Endothelial cell of umbilical vein (primary cell): ENCODE results near the gene CUTA. TPM values are rescaled to one million over a fixed set of nuclear protein-coding genes. Genes with fewer than 3 reads are reported as not detected.
A peak's percentile ranks its signal among the peaks of the same experiment; 100 is the strongest.

Source experiments
- BruUV-seq: library from RNA; stranded (reverse); fragments of 400-500 nt; replicated peaks from 2 replicates; lab custom pipeline; 2021; lab: Mats Ljungman, UMichigan
- CTCF ChIA-PET: fragments of 300-600, 350-600 bp; sonication (Branson Sonifier 250); formaldehyde crosslinking; loops from one replicate; lab custom pipeline; 2021; ENCODE audit warnings: antibody characterized with exemption, inconsistent platforms; lab: Charles Lee
- POLR2A ChIA-PET: fragments of 300-600, 350-600 bp; sonication (Branson Sonifier 250); formaldehyde crosslinking; loops from one replicate; lab custom pipeline; 2021; ENCODE audit warnings: antibody characterized with exemption, inconsistent platforms; lab: Charles Lee
- DNase-seq: peaks from one replicate; pipeline ENCODE4 v3.0.0-alpha.2; 2011; ENCODE audit warnings: low read depth, low spot score
- FAIRE-seq: peaks from 2 replicates; lab custom pipeline; 2011; peaks lifted over from hg19 to GRCh38; lab: Jason Lieb, UNC
- H2AFZ ChIP-seq: 2 replicates; pipeline ENCODE4 v1.6.0; 2012; ENCODE audit warnings: low read depth, low read length, control low read depth, inconsistent platforms
- H3K27ac ChIP-seq: 2 replicates; pipeline ENCODE4 v1.5.1; 2011; ENCODE audit warnings: low read depth, mild to moderate bottlenecking, control low read depth, low read length, moderate library complexity; ENCODE audit not compliant: insufficient read depth
- H3K27me3 ChIP-seq, 2 experiments: 2 replicates each; pipeline versions ENCODE4 v1.6.0 to v1.6.1; 2011; ENCODE audit warnings: low read length in 2 of 2, mixed read lengths in 1 of 2; ENCODE audit not compliant: control insufficient read depth in 2 of 2, insufficient read depth in 2 of 2
- H3K36me3 ChIP-seq, 2 experiments: 2 replicates in 1 of 2; 3 replicates in 1 of 2; pipeline ENCODE4 v1.5.1; 2011; ENCODE audit warnings: low read length in 2 of 2, mild to moderate bottlenecking in 1 of 2, moderate library complexity in 1 of 2; ENCODE audit not compliant: control insufficient read depth in 2 of 2, insufficient read depth in 2 of 2; ENCODE audit errors: extremely low read depth in 1 of 2
- H3K4me1 ChIP-seq: 3 replicates; pipeline ENCODE4 v1.5.1; 2011; ENCODE audit warnings: mild to moderate bottlenecking, low read length; ENCODE audit not compliant: control insufficient read depth, insufficient read depth; ENCODE audit errors: extremely low read depth
- H3K4me2 ChIP-seq: 2 replicates; pipeline ENCODE4 v1.6.1; 2011; ENCODE audit warnings: low read length, control low read depth, mixed read lengths; ENCODE audit not compliant: insufficient read depth
- H3K4me3 ChIP-seq, 3 experiments: fragments of 200-600 bp in 1 of 3; sonication (generic), shearing (Covaris generic) in 1 of 3; replicated peaks in 1 of 3; 2 replicates each; pipeline ENCODE4 v1.5.1; 2011 to 2016; ENCODE audit warnings: control low read depth in 3 of 3, low read length in 3 of 3, mild to moderate bottlenecking in 2 of 3, inconsistent platforms in 1 of 3, low read depth in 1 of 3, moderate library complexity in 1 of 3; ENCODE audit not compliant: insufficient read depth in 1 of 3
- H3K79me2 ChIP-seq: 2 replicates; pipeline ENCODE4 v1.6.0; 2012; ENCODE audit warnings: low read length, inconsistent platforms; ENCODE audit not compliant: control insufficient read depth, insufficient read depth
- H3K9ac ChIP-seq: replicated peaks from 2 replicates; pipeline ENCODE3; 2011; ENCODE audit warnings: low read length, control low read depth; ENCODE audit not compliant: insufficient read depth; ENCODE audit errors: extremely low read depth
- H3K9me1 ChIP-seq: replicated peaks from 3 replicates; pipeline ENCODE4 v1.6.0; 2011; ENCODE audit warnings: mild to moderate bottlenecking, low read length; ENCODE audit not compliant: control insufficient read depth, insufficient read depth; ENCODE audit errors: extremely low read depth
- H3K9me3 ChIP-seq: replicated peaks from 2 replicates; pipeline ENCODE4 v1.5.1; 2012; ENCODE audit warnings: low read length, inconsistent platforms; ENCODE audit not compliant: control insufficient read depth, insufficient read depth
- H4K20me1 ChIP-seq: replicated peaks from 2 replicates; pipeline ENCODE3; 2011; ENCODE audit warnings: mild to moderate bottlenecking, low read length; ENCODE audit not compliant: control insufficient read depth, insufficient read depth; ENCODE audit errors: extremely low read depth
- EZH2 ChIP-seq: IDR thresholded peaks from 2 replicates; pipeline ENCODE4 v1.6.1; 2012; ENCODE audit warnings: borderline replicate concordance, low read depth, mild to moderate bottlenecking, moderate library complexity, low read length, inconsistent platforms; ENCODE audit not compliant: severe bottlenecking
- FOS ChIP-seq: IDR thresholded peaks from 2 replicates; pipeline ENCODE4 v1.6.1; 2011; ENCODE audit warnings: mild to moderate bottlenecking, low read length, moderate library complexity, borderline replicate concordance; ENCODE audit not compliant: insufficient read depth
- GATA2 ChIP-seq: IDR thresholded peaks from 2 replicates; pipeline ENCODE4 v1.7.0; 2011; ENCODE audit warnings: low read depth, mild to moderate bottlenecking, moderate library complexity, mixed read lengths, low read length; ENCODE audit not compliant: insufficient read length, insufficient read depth
- MYC ChIP-seq: IDR thresholded peaks from one replicate; pipeline ENCODE4 v1.6.1; 2011; ENCODE audit warnings: mild to moderate bottlenecking, low read depth, low read length
- POLR2A ChIP-seq: IDR thresholded peaks from 2 replicates; pipeline ENCODE4 v1.6.1; 2012; ENCODE audit warnings: low read depth, mild to moderate bottlenecking, control low read depth, low read length
- dilution Hi-C: fragments of 300-500 bp; cut with MboI; formaldehyde crosslinking; loops from one replicate; pipeline ENCODE4 v1.15.0; 2019; ENCODE audit warnings: low sequenced_read_pairs; ENCODE audit not compliant: extremely low pct_ligation_motif_present
- intact Hi-C: fragments of 100-400 bp; cut with micrococcal nuclease; formaldehyde crosslinking; loops from one replicate; pipeline ENCODE4 v1.10.0; 2022
- polyA plus RNA-seq, 4 experiments: library from polyadenylated mRNA; depleted of rRNA in 3 of 4; stranded (reverse) in 3 of 4; unstranded in 1 of 4; fragments of >200 nt; gene quantifications; 2 replicates each; pipeline versions ENCODE4 v1.2.1 to v1.2.3, GENCODE V29; 2011 to 2012; ENCODE audit warnings: missing spikeins in 1 of 4
- total RNA-seq: library from RNA; stranded (reverse); gene quantifications from 2 replicates; pipeline ENCODE4 v1.2.3, GENCODE V29; 2021
- TF ChIP-seq, protein P1 (sequence below): IDR thresholded peaks from 2 replicates; pipeline ENCODE4 v1.6.1; 2011; ENCODE audit not compliant: insufficient read depth, insufficient read length

CUTA gene
- total and polyA plus RNA-seq, 2 donors (not counting 3 experiments of a cell fraction or from before 2014, with no cell fraction given): 133 to 202 TPM

DNA sequence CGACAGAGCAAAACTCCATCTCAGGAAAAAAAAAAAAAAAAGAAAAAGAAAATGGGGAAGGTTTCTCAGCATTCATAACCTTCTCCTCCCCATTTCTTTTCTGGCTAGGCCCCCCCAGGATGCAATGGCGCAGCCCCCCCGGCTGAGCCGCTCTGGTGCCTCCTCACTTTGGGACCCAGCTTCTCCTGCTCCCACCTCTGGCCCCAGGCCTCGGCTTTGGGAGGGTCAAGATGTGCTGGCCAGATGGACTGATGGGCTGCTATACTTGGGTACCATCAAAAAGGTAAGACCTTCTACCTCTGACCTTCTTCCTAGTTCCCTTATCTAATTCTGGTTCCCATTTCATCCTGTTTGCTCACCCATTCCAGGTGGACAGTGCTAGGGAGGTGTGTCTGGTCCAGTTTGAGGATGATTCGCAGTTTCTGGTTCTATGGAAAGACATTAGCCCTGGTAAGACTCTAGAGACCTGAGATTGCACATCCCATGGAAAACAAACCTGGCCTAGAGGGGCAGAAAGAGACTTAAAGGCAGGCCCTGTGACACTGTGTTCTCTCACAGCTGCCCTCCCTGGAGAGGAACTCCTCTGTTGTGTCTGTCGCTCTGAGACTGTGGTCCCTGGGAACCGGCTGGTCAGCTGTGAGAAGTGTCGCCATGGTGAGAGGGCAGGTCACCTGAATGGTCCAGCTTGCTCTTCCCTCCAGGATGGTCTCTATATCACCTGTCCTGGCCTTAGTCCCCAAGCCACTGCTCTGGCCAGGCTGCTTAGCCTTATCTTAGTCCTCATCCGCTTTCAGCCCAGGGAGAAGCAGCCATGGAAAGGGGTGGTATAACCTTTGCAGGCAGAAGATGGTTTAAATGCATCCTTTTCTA is 5.5 kb downstream of the CUTA start:
- intact Hi-C loops: loop anchor here (10.0 kb wide), 1 partner anchor 438 kb away; no protein-coding TSS in a partner anchor

DNA sequence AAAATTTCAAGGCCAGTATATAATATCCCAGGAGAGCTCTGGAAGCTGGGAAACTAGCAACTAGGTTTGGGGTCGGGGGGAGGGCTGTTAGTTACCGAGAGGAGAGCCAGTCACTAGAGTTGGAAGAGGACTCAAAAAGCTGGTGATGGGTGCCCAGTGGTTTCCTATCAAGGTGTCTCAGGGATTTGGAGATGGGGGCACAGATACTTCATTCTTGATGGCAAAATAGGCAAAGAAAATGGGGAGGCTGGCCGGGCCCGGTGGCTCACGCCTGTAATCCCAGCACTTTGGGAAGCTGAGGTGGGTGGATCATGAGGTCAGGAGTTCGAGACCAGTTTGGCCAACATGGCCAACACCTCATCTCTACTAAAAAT is 6.3 kb downstream of the CUTA start:
- Histone ChIP-seq H3K4me3 (peak overlapping the region; percentile 73 to 85 (median 78)), H2AFZ (no peak overlapping the region), H3K4me1 (peaks cover 14% of the 10 kb centered on the region), H4K20me1 (no peaks in the 10 kb centered on the region), H3K36me3 (peaks cover 4 to 22% of the 10 kb centered on the region in 2 experiments), H3K27me3 (no peaks in the 10 kb centered on the region), H3K9me3 (no peaks in the 10 kb centered on the region), H3K79me2 (peaks cover 5% of the 10 kb centered on the region), H3K27ac (peak overlapping the region; percentile 46), H3K4me2 (peak overlapping the region; percentile 86), H3K9ac (peak overlapping the region; percentile 63), H3K9me1 (no peaks in the 10 kb centered on the region)
- no peak for TF ChIP-seq POLR2A
- TF ChIP-seq GATA2: no peak
- intact Hi-C loops (loop anchor here (10.0 kb wide), 1 partner anchor 437 kb away; no protein-coding TSS in a partner anchor), dilution Hi-C loops (no loop called here)
- FAIRE-seq: no peak
- ChIA-PET POLR2A (no interaction called here), CTCF (interaction anchor here (0.6 to 1.2 kb wide), 2 partner anchors 14 to 214 kb away, joined by 3 to 5 read pairs; no protein-coding TSS in a partner anchor)
- no peak for DNase-seq
- BruUV-seq: no TSS peak

More for the DNA sequence above, 5.5 kb downstream of the CUTA start:
- H2AFZ ChIP-seq: no peak overlapping the region
- no peak overlapping the region for H3K4me2 ChIP-seq
- H3K27ac ChIP-seq: no peak overlapping the region
- TSS peak; percentile 26 for BruUV-seq
- no peaks in the 10 kb centered on the region for H4K20me1 ChIP-seq
- H3K27me3 ChIP-seq: no peaks in the 10 kb centered on the region
- CTCF ChIA-PET: interaction anchor here (1.2 kb wide), 1 partner anchor 13 kb away, joined by 5 read pairs; no protein-coding TSS in a partner anchor
- DNase-seq: no peak
- H3K9me3 ChIP-seq: no peaks in the 10 kb centered on the region
- peaks cover 21% of the 10 kb centered on the region for H3K4me1 ChIP-seq
- POLR2A ChIA-PET: no interaction called here
- H3K4me3 ChIP-seq: no peak overlapping the region
- peaks cover 4 to 22% of the 10 kb centered on the region in 2 experiments for H3K36me3 ChIP-seq
- dilution Hi-C loops: no loop called here
- H3K79me2 ChIP-seq: peaks cover 11% of the 10 kb centered on the region
- TF ChIP-seq POLR2A: no peak
- no peak for TF ChIP-seq FOS
- TF ChIP-seq, protein P1, sequence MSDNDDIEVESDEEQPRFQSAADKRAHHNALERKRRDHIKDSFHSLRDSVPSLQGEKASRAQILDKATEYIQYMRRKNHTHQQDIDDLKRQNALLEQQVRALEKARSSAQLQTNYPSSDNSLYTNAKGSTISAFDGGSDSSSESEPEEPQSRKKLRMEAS: no peak
- no peak for TF ChIP-seq EZH2
- TF ChIP-seq MYC: no peak
- no peak for TF ChIP-seq GATA2
- no peak overlapping the region for H3K9ac ChIP-seq
- H3K9me1 ChIP-seq: no peaks in the 10 kb centered on the region
- FAIRE-seq: no peak
